Pons (tissue), 1 donor: ENCODE results near the gene AOC3.
"Not testable (repeated sequence)": the region's sequence is repeated elsewhere in the genome, so short reads cannot be mapped to it uniquely, and the experiment has no call there.

Experiments used
- DNase-seq: peaks from one replicate; pipeline ENCODE4 v3.0.0-alpha.2; 2016; ENCODE audit warnings: low spot score

AOC3 gene

DNA sequence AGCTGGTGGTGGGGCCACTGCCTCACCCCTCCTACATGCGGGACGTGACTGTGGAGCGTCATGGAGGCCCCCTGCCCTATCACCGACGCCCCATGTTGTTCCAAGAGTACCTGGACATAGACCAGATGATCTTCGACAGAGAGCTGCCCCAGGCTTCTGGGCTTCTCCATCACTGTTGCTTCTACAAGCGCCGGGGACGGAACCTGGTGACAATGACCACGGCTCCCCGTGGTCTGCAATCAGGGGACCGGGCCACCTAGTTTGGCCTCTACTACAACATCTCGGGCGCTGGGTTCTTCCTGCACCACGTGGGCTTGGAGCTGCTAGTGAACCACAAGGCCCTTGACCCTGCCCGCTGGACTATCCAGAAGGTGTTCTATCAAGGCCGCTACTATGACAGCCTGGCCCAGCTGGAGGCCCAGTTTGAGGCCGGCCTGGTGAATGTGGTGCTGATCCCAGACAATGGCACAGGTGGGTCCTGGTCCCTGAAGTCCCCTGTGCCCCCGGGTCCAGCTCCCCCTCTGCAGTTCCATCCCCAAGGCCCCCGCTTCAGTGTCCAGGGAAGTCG lies 16.8 kb downstream of the AOC3 start:
- not testable (repeated sequence) for DNase-seq

- DNase-seq: no peak
Observed at GRCh38 chr17:42868338-42868737, 17.3 kb downstream of the AOC3 start.

GRCh38 chr17:42871647-42872046 lies 20.6 kb downstream of the AOC3 start:
- DNase-seq: no peak

DNA sequence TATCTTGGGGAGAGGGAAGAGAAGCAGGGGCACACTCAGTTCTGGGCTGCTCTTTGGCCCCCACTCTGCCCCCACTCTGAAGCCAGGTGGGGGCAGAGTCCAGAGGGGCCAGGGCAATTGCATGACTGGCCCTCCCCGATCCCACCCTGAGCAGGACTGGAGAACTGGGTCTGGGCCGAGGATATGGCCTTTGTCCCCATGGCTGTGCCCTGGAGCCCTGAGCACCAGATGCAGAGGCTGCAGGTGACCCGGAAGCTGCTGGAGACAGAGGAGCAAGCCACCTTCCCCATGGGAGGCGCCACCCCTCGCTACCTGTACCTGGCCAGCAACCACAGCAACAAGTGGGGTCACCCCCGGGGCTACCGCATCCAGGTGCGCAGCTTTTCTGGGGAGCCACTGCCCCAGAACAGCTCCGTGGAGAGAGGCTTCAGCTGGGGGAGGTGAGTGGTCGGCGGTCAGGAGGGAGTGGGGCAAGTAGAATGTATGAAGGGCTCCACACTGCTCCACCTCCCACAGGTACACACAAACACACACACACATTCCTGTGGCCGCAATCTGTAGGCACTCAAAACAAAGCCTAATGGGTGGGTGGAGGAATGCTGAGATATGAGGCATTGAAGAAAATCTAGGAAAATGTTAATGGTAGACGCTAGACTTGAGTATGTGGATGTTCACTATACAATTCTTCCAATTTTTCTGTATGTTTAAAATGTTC lies 21.4 kb downstream of the AOC3 start:
- no peak for DNase-seq

- DNase-seq: no peak
Observed at GRCh38 chr17:42873315-42873714, 22.3 kb downstream of the AOC3 start.

DNA sequence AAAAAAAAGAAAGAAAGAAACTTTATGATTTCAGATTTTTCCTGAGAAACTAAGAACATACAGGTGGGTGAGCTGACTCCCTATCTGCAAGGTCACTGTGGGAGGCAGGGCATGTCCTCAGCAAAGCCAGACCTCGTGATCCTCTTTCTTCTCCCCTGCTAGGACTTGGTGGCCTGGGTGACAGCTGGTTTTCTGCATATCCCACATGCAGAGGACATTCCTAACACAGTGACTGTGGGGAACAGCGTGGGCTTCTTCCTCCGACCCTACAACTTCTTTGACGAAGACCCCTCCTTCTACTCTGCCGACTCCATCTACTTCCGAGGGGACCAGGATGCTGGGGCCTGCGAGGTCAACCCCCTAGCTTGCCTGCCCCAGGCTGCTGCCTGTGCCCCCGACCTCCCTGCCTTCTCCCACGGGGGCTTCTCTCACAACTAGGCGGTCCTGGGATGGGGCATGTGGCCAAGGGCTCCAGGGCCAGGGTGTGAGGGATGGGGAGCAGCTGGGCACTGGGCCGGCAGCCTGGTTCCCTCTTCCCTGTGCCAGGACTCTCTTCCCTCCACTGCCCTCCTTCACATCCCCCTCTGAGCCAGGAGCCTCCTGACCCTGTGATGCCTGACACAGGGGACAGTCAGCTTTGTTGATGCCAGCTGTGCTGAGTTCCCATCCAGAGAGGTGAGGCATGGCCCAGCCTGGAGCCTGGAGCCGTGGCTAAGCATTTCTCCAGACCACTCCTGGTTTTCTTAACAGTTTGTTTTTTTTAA lies 23.1 kb downstream of the AOC3 start:
- not testable (repeated sequence) for DNase-seq

GRCh38 chr17:42877037-42877436 lies 26.0 kb downstream of the AOC3 start:
- no peak for DNase-seq

DNA sequence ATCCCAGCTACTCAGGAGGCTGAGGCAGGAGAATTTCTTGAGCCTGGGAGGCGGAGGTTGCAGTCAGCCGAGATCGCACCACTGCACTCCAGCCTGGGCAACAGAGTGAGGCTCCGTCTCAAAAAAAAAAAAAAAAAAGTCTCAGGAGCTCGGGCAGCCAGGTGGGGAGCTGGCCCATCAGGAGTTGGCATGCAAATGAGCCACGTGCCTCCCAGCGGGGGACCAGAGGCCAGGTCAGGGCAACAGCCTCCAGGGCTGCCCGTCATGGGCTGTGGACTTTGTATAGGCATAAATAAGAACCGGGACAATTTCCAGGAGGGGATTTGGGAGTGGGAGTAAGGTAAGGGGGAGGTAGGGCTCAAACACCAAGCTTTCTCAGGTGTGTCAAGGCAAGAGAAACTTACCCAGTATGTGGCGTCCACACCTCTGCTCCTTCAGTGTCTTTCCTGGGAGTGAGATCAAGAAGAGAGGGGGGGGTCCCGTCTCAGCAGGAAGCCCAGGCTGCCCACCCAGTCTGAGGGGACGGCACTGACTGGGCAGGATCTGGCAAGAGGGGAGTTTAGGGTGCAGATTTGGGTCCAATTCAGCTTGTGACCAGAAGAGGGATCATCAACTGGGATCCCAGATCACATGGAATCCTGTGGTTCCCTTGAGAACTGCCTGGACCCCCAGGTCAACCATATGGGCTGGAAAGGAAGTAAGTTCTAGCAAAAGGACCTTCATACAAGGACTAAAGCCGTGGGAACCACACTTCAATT lies 27.3 kb downstream of the AOC3 start:
- DNase-seq: no peak

DNA sequence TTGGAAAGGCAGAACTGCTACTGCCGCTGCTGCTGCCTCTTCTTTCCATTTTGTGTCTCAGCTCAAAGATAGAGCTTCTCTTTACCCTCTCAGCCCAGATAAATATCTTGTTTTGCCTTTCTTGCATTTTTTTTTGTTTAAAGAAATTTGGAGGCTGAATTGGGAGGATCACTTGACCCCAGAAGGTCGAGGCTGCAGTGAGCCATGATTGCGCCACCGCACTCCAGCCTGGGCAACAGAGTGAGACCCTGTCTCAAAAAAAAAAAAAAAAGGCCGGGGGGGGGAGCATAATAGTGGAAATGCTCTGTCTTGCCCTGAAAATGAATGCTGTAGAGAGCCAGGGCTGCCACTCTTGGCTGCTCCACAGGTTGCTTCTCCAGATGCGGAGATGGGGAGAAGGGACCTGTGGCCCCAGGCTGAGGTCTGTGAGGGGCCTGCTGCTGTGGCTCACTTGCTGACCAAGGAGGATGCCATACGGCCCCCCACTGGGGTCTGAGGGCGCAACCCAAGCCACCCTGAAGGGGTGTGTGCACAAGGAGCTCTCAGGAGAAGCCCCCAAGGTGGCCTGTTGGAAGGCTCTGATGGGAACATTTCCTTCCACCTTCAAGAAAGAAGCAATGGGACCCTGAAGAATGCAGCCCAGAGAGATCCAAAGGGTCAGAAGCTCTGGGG lies 28.1 kb downstream of the AOC3 start:
- no peak for DNase-seq

- no peak for DNase-seq
Observed at GRCh38 chr17:42879596-42879985, 28.6 kb downstream of the AOC3 start.

- no peak for DNase-seq
Observed at GRCh38 chr17:42880776-42881310, 29.8 kb downstream of the AOC3 start.

- not testable (repeated sequence) for DNase-seq
Observed at GRCh38 chr17:42881706-42882105, 30.7 kb downstream of the AOC3 start.

GRCh38 chr17:42882166-42882565 lies 31.2 kb downstream of the AOC3 start:
- no peak for DNase-seq

DNA sequence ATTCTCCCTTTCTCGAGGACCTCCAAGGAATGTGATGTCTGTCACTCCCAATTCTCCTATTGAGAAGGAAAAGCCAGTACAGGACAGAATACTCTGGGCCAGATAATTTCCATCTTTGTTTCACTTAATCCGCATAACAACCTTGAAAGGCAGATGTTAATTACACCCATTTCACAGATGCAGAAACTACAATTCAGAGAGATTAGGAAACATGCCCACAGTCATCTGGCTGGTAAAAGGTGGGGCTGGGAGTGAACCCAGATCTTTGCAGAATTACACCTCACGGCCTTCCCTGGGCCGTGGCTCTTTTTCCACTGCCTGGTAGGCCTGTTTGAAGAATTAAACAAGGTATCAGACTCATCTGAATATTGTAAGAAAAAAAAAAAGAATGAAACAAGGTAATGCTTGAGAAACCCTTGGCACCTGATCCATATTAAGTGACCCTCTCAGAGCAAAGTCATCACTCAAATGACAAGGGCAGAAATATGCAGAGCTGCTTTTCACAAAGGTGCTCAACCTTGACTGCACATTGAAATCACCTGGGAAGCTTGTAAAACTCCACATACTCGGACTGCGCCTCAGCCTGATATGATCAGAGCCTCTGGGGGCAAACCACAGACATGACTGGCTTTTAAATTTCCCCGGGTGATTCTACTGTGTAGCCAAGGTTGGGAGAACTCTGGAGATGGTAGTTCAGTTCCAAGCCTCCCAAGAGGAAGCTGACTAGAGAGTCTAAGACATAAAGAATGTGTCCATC lies 33.0 kb downstream of the AOC3 start:
- DNase-seq: no peak

DNA sequence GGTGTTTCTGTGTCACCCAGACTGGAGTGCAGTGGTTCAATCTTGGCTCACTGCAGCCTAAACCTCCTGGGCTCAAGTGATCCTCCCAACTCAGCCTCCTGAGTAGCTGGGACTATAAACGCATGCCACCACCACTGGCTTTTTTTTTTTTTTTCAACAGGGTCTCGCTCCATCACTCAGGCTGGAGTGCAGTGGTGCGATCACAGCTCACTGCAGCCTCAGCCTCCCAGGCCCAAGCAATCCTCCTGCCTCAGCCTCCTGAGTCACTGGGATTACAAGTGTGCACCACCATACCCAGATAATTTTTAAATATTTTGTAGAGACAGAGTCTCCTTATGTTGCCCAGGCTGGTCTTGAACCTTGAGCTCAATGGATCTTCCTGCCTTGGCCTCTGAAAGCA lies 34.8 kb downstream of the AOC3 start:
- not testable (repeated sequence) for DNase-seq

GRCh38 chr17:42886283-42887176 lies 35.5 kb downstream of the AOC3 start:
- DNase-seq: no peak

- no peak for DNase-seq
Observed at GRCh38 chr17:42889809-42890208, 38.8 kb downstream of the AOC3 start.

GRCh38 chr17:42891539-42892152 lies 40.6 kb downstream of the AOC3 start:
- DNase-seq: no peak

DNA sequence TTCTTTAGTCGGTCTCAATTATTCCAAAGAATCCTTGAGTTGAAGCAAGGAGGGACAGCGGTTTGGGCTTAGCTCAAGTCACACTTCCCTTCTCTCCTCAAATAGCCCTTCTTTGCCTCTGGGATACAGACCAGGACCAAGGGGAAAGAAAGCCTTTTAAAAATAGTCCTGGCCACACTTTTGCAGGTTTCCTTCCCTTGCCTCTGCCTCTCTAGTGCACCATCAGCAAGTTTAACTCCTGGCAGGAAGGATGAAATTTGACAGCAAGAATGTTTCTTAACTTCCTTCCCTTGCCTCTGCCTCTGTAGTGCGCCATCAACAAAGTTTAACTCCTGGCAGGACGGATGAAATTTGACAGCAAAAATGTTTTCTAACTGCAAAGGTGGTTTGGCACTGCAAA lies 42.4 kb downstream of the AOC3 start:
- DNase-seq: no peak
